Colonic mucosa (tissue), 4 donors: ENCODE results near the gene CDH12. TPM values are rescaled to one million over a fixed set of nuclear protein-coding genes. Genes with fewer than 3 reads are reported as not detected.
"Not testable (repeated sequence)": the region's sequence is repeated elsewhere in the genome, so short reads cannot be mapped to it uniquely, and the experiment has no call there.

Experiments used
- DNase-seq: peaks from one replicate; pipeline ENCODE4 v3.0.0-alpha.2; 2020
- H3K27ac ChIP-seq: fragments of 200-600 bp; one replicate; pipeline ENCODE4 v1.8.0; 2021
- H3K27me3 ChIP-seq: fragments of 200-600 bp; one replicate; pipeline ENCODE4 v1.8.0; 2021
- H3K36me3 ChIP-seq: fragments of 200-600 bp; one replicate; pipeline ENCODE4 v1.8.0; 2021
- H3K4me1 ChIP-seq: fragments of 200-600 bp; one replicate; pipeline ENCODE4 v1.8.0; 2021; ENCODE audit warnings: mild to moderate bottlenecking
- H3K4me3 ChIP-seq: fragments of 200-600 bp; one replicate; pipeline ENCODE4 v1.8.0; 2021
- H3K9ac ChIP-seq, 2 donors: one replicate each; pipeline ENCODE4 v1.7.0; 2013; ENCODE audit warnings: control low read depth in 2 of 2, low read depth in 2 of 2, low read length in 2 of 2
- H3K9me3 ChIP-seq: fragments of 200-600 bp; one replicate; pipeline ENCODE4 v1.8.0; 2021
- CTCF ChIP-seq: fragments of 200-600 bp; IDR thresholded peaks from one replicate; pipeline ENCODE4 v1.8.0; 2022; ENCODE audit warnings: antibody characterized with exemption, mild to moderate bottlenecking
- intact Hi-C: fragments of 100-400 bp; cut with DNase I; formaldehyde crosslinking; loops from one replicate; pipeline ENCODE4 v1.14.1; 2022
- total RNA-seq, 2 donors: library from RNA; stranded (reverse); fragmentation: NEBNext Ultra II Directional in 1 of 2; extraction: Animal tissue kit (Norgen Biotek cat#: 25700) in 1 of 2; gene quantifications; one replicate each; pipeline ENCODE4 v1.2.1, GENCODE V29; 2021
- donor health status: healthy.
- donor health status: DM: no; HTN: no; CAD: no.
- donor health status: DM: no; HTN: no; CAD: no.

CDH12 gene
- total RNA-seq, 2 donors from 2014 or later: not detected

- Histone ChIP-seq H3K27me3 (no peaks in the 10 kb centered on the region), H3K36me3 (no peaks in the 10 kb centered on the region), H3K9ac (no peak overlapping the region), H3K9me3 (no peaks in the 10 kb centered on the region), H3K4me3 (no peak overlapping the region), H3K4me1 (no peaks in the 10 kb centered on the region), H3K27ac (no peak overlapping the region)
- intact Hi-C loops: no loop called here
- TF ChIP-seq CTCF: no peak
- no peak for DNase-seq
Measured at GRCh38 chr5:22541037-22541436, 312.1 kb downstream of the CDH12 start.

GRCh38 chr5:22539762-22540161 is 313.4 kb downstream of the CDH12 start:
- Histone ChIP-seq H3K27ac (no peak overlapping the region), H3K9me3 (no peaks in the 10 kb centered on the region), H3K9ac (no peak overlapping the region), H3K27me3 (no peaks in the 10 kb centered on the region), H3K36me3 (no peaks in the 10 kb centered on the region), H3K4me3 (no peak overlapping the region), H3K4me1 (no peaks in the 10 kb centered on the region)
- no peak for DNase-seq
- TF ChIP-seq CTCF: no peak
- intact Hi-C loops: no loop called here

GRCh38 chr5:22531986-22532385 is 321.2 kb downstream of the CDH12 start:
- Histone ChIP-seq H3K27ac (no peak overlapping the region), H3K27me3 (no peaks in the 10 kb centered on the region), H3K36me3 (no peaks in the 10 kb centered on the region), H3K4me3 (no peak overlapping the region), H3K4me1 (no peaks in the 10 kb centered on the region), H3K9ac (no peak overlapping the region), H3K9me3 (no peaks in the 10 kb centered on the region)
- TF ChIP-seq CTCF: no peak
- DNase-seq: no peak
- intact Hi-C loops: no loop called here

GRCh38 chr5:22521521-22521920 is 331.6 kb downstream of the CDH12 start:
- intact Hi-C loops: no loop called here

GRCh38 chr5:22516497-22516896 is 336.6 kb downstream of the CDH12 start:
- H3K9me3 ChIP-seq, H3K4me1 ChIP-seq, intact Hi-C loops, DNase-seq, H3K27me3 ChIP-seq, H3K9ac ChIP-seq, H3K27ac ChIP-seq, H3K4me3 ChIP-seq, H3K36me3 ChIP-seq: not testable (repeated sequence)

More at GRCh38 chr5:22521521-22521920, 331.6 kb downstream of the CDH12 start:
- Histone ChIP-seq H3K4me3 (no peak overlapping the region), H3K9ac (no peak overlapping the region), H3K36me3 (no peaks in the 10 kb centered on the region), H3K27me3 (no peaks in the 10 kb centered on the region), H3K4me1 (no peaks in the 10 kb centered on the region), H3K9me3 (no peaks in the 10 kb centered on the region), H3K27ac (no peak overlapping the region)
- no peak for TF ChIP-seq CTCF
- no peak for DNase-seq

- no peaks in the 10 kb centered on the region for H3K9me3 ChIP-seq
- H3K4me3 ChIP-seq: no peak overlapping the region
- no peaks in the 10 kb centered on the region for H3K4me1 ChIP-seq
- H3K36me3 ChIP-seq: no peaks in the 10 kb centered on the region
- H3K9ac ChIP-seq: no peak overlapping the region
- no peaks in the 10 kb centered on the region for H3K27me3 ChIP-seq
- H3K27ac ChIP-seq: no peak overlapping the region
- TF ChIP-seq CTCF: no peak
- DNase-seq: no peak
- intact Hi-C loops: no loop called here
Measured at GRCh38 chr5:22514231-22514630, 338.9 kb downstream of the CDH12 start.
